GM12872 (cell line): ENCODE results near the gene UBTFL1.

ENCODE experiments used
- TF ChIP-seq, protein P1 (sequence below): IDR thresholded peaks from 3 replicates; pipeline ENCODE4 v1.5.1; 2011; ENCODE audit warnings: low read depth, mild to moderate bottlenecking, low read length, moderate library complexity; ENCODE audit not compliant: insufficient read depth

The UBTFL1 gene

DNA sequence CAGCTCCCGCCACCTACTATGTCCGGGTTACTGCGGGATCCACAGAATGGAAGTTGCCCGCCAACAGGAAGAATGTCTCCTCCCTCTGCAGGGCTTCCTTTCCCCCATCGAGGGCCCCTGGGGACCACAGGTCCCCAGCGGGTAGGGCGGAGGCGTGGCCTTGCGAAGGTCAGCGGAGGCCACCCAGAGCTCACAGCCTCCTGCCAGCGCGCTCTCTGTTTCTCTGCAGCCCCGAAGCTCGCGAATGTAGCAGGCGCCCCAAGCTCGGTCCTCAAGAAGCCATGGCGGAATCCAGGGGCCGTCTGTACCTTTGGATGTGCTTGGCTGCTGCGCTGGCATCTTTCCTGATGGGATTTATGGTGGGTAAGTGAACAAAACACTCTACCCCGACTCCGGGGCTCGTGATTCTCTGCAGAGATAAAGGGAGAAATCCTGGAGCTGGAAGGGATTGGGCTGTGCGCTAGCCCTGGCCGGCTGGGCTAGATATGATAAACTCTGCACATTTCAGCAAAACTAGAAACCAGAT, 48.8 kb downstream of the UBTFL1 start, which contains the start of gene NAALAD2:
Gene NAALAD2, plus strand, starts transcription at position 186 of the 526 bp plus-strand sequence. Its CDS starts 96 bp downstream, at position 282.
- TF ChIP-seq, protein P1, sequence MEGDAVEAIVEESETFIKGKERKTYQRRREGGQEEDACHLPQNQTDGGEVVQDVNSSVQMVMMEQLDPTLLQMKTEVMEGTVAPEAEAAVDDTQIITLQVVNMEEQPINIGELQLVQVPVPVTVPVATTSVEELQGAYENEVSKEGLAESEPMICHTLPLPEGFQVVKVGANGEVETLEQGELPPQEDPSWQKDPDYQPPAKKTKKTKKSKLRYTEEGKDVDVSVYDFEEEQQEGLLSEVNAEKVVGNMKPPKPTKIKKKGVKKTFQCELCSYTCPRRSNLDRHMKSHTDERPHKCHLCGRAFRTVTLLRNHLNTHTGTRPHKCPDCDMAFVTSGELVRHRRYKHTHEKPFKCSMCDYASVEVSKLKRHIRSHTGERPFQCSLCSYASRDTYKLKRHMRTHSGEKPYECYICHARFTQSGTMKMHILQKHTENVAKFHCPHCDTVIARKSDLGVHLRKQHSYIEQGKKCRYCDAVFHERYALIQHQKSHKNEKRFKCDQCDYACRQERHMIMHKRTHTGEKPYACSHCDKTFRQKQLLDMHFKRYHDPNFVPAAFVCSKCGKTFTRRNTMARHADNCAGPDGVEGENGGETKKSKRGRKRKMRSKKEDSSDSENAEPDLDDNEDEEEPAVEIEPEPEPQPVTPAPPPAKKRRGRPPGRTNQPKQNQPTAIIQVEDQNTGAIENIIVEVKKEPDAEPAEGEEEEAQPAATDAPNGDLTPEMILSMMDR: no peak

DNA sequence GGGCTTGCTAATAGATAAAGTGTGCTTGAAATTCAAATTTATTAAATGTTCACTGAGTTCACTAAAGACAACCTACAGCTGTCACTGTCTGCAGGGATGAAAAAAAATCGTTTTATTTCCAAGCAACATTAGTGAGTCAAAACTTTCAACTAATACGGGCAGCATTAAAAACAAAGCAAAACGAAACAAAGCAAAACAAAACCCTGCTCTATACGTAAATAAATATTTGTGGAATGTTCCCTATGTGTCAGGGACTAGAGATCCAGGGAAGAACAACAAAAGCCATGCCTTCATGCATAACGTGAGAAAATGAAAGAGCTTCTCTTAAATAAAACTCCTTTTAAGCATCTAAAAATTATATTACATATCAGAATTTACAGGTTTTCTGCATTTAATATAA, 49.3 kb downstream of the UBTFL1 start:
- TF ChIP-seq, protein P1: no peak
